ENCODE data around the gene SIT1. TPM values are rescaled to one million over a fixed set of nuclear protein-coding genes. Genes with fewer than 3 reads are reported as not detected.

The SIT1 gene
- total and polyA plus RNA-seq, 2 experiments from 2014 or later: 13.2 to 14.7 TPM

DNA sequence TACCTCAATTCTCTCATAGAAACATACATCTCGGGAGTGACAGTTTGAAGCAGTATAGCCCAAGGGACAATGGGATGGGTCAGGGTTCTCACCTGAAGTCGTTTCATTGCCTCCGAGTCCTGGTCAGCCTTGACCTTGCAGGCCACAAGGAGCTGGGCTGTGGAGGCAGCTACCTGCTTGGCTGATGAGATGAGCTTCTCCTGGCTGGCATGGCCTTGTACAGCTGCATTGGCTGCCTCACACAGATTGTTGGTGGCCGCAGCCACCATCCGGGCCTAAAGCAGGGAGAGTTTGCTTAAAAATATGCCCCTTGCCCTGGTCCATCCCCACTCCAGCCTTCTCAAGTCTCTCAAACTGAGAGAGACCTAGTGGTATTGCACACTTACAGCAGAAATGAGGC is 47.5 kb upstream of the SIT1 start (continued):
- TF ChIP-seq ZNF331 (CRISPR knock-in tag; IDR thresholded peaks at IDR 0.05; ENCODE audit: low read depth) (no peak), NANOG (IDR thresholded peaks at IDR 0.05; ENCODE audit: borderline replicate concordance) (no peak), ZNF114 (CRISPR knock-in tag; IDR thresholded peaks at IDR 0.05) (no peak), STAT1 (IDR thresholded peaks at IDR 0.05; ENCODE audit: unreplicated experiment) (no peak)
- TF ChIP-seq, protein P1, sequence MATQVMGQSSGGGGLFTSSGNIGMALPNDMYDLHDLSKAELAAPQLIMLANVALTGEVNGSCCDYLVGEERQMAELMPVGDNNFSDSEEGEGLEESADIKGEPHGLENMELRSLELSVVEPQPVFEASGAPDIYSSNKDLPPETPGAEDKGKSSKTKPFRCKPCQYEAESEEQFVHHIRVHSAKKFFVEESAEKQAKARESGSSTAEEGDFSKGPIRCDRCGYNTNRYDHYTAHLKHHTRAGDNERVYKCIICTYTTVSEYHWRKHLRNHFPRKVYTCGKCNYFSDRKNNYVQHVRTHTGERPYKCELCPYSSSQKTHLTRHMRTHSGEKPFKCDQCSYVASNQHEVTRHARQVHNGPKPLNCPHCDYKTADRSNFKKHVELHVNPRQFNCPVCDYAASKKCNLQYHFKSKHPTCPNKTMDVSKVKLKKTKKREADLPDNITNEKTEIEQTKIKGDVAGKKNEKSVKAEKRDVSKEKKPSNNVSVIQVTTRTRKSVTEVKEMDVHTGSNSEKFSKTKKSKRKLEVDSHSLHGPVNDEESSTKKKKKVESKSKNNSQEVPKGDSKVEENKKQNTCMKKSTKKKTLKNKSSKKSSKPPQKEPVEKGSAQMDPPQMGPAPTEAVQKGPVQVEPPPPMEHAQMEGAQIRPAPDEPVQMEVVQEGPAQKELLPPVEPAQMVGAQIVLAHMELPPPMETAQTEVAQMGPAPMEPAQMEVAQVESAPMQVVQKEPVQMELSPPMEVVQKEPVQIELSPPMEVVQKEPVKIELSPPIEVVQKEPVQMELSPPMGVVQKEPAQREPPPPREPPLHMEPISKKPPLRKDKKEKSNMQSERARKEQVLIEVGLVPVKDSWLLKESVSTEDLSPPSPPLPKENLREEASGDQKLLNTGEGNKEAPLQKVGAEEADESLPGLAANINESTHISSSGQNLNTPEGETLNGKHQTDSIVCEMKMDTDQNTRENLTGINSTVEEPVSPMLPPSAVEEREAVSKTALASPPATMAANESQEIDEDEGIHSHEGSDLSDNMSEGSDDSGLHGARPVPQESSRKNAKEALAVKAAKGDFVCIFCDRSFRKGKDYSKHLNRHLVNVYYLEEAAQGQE (IDR thresholded peaks at IDR 0.05; ENCODE audit: unreplicated experiment): no peak

DNA sequence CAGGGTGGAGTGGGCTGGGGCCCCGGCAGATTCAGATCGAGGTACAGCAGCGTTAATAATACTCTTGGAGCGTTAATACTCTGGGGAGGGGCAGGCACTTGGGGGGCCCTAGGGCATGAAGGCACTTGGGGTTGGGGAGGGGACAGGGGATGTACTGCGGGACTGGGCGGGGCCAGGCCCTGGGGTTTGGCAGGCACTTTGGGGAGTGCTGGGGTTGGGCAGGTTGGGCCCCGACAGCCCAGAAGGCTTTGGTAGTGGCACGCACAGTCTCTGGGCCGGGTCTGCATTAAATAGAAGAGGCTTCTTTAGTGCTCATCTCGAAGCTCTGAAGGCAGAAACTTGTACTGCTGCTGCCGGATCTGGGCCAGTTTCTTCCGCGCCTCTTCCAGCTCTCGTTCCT is 46.8 kb upstream of the SIT1 start:
- H4K20me1 ChIP-seq (replicated peaks; ENCODE audit: insufficient read depth): no peaks in the 10 kb centered on the region
- H3K4me2 ChIP-seq: no peak overlapping the region
- no peaks in the 10 kb centered on the region for H3K9me2 ChIP-seq (ENCODE audit: insufficient read depth)
- H3K27ac ChIP-seq (ENCODE audit: low read depth): no peak overlapping the region
- H2AFZ ChIP-seq: no peak overlapping the region
- TF ChIP-seq STAT1 (IDR thresholded peaks at IDR 0.05; ENCODE audit: unreplicated experiment) (no peak), CREB1 (CRISPR knock-in tag; IDR thresholded peaks at IDR 0.05; ENCODE audit: low read depth) (no peak), JUNB (IDR thresholded peaks at IDR 0.05; ENCODE audit: unreplicated experiment) (no peak)
- peaks cover 31% of the 10 kb centered on the region; the same call in 1 of the 2 replicates for H3K36me3 ChIP-seq (ENCODE audit: insufficient read depth)
- no peak overlapping the region for H3K4me3 ChIP-seq
- H3F3A ChIP-seq (replicated peaks; ENCODE audit: low read depth): peaks cover 6% of the 10 kb centered on the region
- no peaks in the 10 kb centered on the region for H3K4me1 ChIP-seq (ENCODE audit: insufficient read depth)
- no peaks in the 10 kb centered on the region; the same call in none of the 3 replicates for H3K36me3 Mint-ChIP-seq (ENCODE audit: low read depth)
- H3K4me1 Mint-ChIP-seq: no peaks in the 10 kb centered on the region
- H3K9me3 Mint-ChIP-seq: no peaks in the 10 kb centered on the region
- H3K4me3 Mint-ChIP-seq: no peak overlapping the region
- H3K79me2 ChIP-seq (replicated peaks; ENCODE audit: insufficient read depth): no peaks in the 10 kb centered on the region
- ATAC-seq (no peak), DNase-seq (ENCODE audit: low spot score) (no peak)
- peaks cover 5% of the 10 kb centered on the region for H3K27me3 Mint-ChIP-seq (ENCODE audit: insufficient read depth, low read depth, poor library complexity)
- no peak overlapping the region for H3K27ac Mint-ChIP-seq
- H3K27me3 ChIP-seq (ENCODE audit: insufficient read depth): no peaks in the 10 kb centered on the region

DNA sequence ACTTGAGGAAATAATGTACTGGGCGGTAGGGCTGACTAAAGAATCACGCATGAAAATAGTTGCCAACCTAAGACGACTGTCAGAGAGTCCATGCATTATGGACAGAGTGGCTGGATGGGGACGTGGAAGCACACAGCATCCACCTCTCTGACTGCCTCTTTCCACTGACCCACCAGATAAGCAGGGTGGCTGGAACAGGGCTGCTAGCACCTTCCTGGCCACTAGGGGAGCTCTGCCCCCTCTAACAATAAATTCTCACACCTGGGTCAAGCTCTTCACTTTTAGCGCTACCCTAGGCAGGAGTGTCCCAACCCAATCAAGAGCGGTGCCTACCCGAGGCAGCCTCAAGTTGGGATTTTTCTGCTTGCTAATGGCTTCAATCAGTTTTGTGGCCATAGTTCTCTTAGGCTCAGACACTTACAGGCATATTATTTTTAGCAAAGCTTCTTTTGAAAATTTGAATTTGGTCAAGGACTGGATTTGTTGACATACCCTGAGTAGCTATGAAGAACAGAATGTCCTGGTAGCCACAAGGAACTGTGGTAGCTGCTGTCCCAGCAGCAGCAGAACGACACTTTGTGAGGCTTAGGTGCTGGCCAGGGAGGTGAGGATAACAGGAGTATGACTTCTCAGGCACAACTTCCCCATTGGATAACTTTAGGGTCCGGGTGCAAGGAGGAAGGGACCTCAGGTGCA is 45.9 kb upstream of the SIT1 start:
- peaks cover 5% of the 10 kb centered on the region for H3K27me3 Mint-ChIP-seq (ENCODE audit: insufficient read depth, low read depth, poor library complexity)
- peaks cover 5% of the 10 kb centered on the region for H3K4me1 Mint-ChIP-seq
- peak; percentile 89 for DNase-seq (ENCODE audit: low spot score)
- H3K36me3 Mint-ChIP-seq (ENCODE audit: low read depth): no peaks in the 10 kb centered on the region; the same call in none of the 3 replicates
- Histone ChIP-seq H3K36me3 (ENCODE audit: insufficient read depth) (peaks cover 26% of the 10 kb centered on the region; the same call in 1 of the 2 replicates), H3F3A (replicated peaks; ENCODE audit: low read depth) (peaks cover 6% of the 10 kb centered on the region), H3K79me2 (replicated peaks; ENCODE audit: insufficient read depth) (no peaks in the 10 kb centered on the region), H3K4me1 (ENCODE audit: insufficient read depth) (no peaks in the 10 kb centered on the region), H4K20me1 (replicated peaks; ENCODE audit: insufficient read depth) (no peaks in the 10 kb centered on the region), H3K4me3 (no peak overlapping the region), H3K4me2 (no peak overlapping the region), H3K27me3 (ENCODE audit: insufficient read depth) (no peaks in the 10 kb centered on the region), H3K9me2 (ENCODE audit: insufficient read depth) (no peaks in the 10 kb centered on the region), H2AFZ (no peak overlapping the region), H3K27ac (ENCODE audit: low read depth) (no peak overlapping the region)
- ATAC-seq: peak; percentile 96
- no peak overlapping the region for H3K4me3 Mint-ChIP-seq
- TF ChIP-seq POLR2AphosphoS5 (IDR thresholded peaks at IDR 0.05; ENCODE audit: low read depth): no peak
- TF ChIP-seq, protein P2, sequence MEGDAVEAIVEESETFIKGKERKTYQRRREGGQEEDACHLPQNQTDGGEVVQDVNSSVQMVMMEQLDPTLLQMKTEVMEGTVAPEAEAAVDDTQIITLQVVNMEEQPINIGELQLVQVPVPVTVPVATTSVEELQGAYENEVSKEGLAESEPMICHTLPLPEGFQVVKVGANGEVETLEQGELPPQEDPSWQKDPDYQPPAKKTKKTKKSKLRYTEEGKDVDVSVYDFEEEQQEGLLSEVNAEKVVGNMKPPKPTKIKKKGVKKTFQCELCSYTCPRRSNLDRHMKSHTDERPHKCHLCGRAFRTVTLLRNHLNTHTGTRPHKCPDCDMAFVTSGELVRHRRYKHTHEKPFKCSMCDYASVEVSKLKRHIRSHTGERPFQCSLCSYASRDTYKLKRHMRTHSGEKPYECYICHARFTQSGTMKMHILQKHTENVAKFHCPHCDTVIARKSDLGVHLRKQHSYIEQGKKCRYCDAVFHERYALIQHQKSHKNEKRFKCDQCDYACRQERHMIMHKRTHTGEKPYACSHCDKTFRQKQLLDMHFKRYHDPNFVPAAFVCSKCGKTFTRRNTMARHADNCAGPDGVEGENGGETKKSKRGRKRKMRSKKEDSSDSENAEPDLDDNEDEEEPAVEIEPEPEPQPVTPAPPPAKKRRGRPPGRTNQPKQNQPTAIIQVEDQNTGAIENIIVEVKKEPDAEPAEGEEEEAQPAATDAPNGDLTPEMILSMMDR (conservative IDR thresholded peaks at IDR 0.05; ENCODE audit: low read depth in 2 of 2): peak; percentile 78 to 85
- H3K27ac Mint-ChIP-seq: no peak overlapping the region
- no peaks in the 10 kb centered on the region; the same call in 1 of the 3 replicates for H3K9me3 Mint-ChIP-seq

All from GM23338 (cell line).